Measurements from ENCODE around the gene ZNHIT6.
"Not testable (repeated sequence)": the region's sequence is repeated elsewhere in the genome, so short reads cannot be mapped to it uniquely, and the experiment has no call there.

ZNHIT6 gene

DNA sequence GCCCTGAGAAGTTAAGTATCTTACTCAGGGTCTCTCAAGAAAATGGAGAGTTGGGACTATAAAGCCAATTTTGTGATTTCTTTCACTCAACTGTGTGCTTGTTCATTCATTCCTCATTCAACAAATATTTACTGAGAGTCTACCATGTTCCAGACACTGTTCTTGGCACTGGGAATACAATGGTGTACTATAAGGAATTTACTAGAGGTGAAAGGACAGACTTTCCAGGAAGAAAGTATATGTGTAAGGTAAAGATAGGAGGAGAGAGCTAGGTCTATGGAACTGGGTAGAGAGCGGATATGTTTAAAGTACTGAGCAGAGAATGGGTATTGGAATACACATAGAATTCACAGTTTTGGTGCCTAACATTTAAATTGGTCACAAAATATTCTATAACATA, 42.3 kb downstream of the ZNHIT6 start:
- no peak for DNase-seq

DNA sequence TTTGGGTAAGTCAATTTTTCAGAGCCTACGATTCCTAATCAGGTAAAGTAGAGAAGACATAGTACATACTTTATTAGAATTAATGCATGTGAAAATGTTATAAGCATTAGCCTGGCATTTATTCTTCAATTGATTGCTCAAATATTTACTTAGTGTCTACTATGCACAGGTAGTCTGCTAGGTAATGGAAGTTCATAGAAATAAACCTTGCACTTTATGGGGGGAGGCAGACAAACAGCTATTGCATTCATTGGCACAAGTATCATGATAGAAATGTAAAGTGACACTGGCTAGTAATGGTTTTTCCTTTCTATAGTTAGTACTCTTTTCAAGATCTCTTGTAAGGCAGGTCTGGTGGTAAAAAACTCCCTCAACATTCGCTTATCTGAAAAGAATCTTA, 44.9 kb downstream of the ZNHIT6 start:
- DNase-seq: no peak

DNA sequence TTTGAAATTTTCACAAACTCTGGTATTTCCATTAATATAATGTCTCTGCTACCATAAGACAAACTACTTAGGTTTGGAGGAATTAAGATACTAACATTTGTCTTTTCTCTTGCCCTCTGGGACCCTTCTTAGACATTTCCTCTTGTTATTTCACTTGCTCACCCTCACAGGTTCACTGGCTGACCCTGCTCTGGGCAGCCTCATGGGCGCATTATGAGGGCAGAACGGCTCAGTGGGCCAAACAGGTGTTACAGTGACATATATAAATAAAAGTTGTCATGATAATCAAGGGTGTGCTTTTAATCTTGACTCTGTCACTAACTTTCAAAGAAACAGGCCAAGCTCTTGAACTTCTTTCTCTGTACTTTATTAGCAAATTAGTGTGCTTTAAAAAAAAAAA, 46.5 kb downstream of the ZNHIT6 start:
- DNase-seq: no peak

DNA sequence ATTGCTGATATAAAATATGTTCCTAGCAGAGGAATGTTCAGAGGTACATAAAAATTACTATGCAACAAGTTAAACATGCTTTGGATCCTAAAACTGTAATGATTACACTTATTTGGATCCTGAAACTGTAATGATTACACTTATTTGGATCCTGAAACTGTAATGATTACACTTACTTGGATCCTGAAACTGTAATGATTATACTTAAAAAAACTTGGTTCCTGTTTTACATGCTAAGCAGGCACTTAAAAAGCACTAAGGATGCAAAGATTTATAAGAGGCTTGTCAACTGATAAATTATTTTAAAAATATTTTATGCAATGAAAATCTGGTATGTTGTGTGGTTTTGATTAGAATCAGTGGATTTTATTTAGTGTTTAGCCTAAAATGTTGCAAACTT, 47.7 kb downstream of the ZNHIT6 start:
- no peak for DNase-seq

DNA sequence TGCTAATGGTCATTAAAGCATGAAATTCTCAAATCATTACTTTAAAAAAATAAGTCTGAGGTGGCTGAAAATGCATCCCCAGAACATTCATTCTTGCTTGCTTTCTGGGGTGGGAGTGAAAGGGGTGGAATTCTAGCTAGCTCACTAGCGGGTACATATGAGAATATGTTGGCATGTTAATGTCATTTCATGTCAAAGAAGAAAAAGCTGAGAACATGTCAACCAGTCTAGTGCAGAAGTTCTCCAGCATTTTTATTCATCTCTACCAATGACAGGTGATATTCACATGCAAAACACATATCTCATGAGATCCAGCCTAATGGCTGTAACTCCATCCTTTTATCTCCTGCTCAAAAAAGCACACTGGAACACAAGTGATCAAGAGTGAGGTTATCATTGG, 49.1 kb downstream of the ZNHIT6 start:
- DNase-seq: no peak

DNA sequence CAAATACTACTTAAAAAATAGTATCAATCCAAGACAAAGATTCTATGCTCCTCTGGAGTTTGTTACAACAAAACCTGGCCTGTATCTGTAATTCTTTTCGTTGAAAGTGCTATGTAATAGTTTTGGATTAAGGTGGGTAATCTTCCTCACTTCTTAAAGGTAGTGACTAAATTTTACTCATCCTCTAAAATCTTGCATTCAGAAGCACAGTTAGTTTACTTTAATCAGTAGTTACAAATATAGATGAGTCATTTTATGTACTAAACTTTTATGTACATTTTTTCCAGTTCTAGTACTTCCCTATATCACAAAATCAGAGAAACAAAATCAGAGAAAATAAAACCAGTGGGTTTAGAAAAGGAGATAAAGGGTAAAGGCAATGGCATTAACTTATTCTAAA, 51.3 kb downstream of the ZNHIT6 start:
- no peak for DNase-seq

DNA sequence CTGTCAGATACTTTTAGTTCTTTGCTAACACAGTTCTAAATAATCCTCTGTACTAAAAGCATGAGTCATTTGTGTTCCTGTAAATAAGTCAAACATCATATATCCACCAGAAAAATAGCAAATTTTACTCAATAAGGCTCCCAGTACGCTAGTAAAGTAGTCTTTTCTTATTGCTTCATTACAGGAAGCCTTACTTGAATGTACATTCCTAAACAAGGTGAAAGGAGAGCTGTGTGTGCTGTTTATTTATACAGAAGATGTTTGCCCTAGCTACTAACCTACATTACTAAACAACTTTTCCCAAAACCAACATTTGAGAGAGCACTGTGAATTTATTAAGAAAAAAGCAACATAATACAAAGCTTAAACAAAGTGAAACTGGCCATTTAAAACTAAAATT, 52.0 kb downstream of the ZNHIT6 start:
- DNase-seq: no peak

DNA sequence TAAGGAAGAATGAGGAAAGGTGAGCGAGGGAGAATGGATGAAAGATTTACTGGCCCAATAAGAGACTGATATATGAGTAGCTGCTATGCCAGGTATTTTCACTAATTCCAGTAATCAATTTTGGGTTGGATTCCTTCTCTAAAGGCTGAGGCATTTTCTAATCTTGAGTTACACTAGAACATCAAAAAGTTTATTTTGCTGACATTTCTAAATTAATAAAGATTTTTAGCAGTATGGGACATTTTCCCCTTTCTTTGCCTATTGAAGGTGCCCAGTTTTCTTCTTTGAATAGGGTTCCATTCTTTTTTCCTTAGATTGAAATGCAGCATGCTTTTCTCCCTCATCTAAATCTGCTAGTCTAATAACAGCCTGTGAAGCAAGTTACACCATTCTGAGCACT, 52.9 kb downstream of the ZNHIT6 start:
- DNase-seq: no peak

DNA sequence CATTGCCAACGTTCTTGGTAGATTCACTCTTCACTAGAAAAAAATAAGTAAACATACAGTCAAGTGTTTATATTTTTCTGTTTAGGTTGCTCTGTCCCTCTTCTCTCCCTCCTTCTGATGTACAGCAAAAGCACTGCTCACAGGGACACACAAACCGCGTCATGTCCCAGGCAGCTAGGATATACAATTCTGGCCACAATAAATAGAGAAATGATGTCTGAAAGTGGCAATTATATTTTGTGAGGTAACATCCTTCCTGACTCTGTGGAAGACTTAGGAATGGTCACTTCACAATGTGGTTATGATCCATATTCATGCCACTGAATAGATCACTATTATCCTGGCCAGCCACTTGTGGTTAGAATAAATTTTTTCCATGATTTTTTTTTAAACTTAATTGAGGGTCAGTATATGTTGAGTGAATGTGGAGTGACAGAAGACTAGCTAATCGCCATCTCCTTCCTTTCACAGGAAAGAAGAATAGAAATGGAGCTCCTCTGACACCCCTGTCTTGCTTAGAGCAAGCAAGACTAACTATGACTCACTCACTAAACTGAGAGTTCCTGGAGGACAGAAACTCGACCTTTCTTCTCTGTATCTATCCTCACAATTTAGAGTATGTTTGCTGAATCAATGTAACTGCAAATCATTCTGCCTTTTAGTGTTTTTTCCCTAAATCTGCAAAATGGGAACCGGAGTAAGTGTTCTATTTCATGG, 54.0 kb downstream of the ZNHIT6 start:
- DNase-seq: no peak

DNA sequence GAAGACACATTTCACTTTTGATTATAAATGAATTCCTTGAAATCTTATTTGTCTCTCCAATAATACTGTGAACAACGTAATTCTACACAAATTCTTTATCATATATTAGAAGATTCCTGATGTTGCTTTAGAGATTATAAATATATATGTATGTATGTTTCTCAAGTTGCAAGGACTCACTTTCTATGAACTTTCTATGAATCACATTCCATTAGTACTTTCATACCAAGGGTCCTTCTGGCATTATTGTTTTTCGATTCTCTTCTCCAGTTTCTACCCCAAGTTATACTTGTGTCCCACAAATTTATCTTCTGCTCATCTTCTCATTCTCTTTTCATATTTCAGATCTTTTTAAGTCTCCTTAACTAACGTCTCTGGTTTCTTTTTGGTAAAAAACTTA, 55.9 kb downstream of the ZNHIT6 start:
- no peak for DNase-seq

DNA sequence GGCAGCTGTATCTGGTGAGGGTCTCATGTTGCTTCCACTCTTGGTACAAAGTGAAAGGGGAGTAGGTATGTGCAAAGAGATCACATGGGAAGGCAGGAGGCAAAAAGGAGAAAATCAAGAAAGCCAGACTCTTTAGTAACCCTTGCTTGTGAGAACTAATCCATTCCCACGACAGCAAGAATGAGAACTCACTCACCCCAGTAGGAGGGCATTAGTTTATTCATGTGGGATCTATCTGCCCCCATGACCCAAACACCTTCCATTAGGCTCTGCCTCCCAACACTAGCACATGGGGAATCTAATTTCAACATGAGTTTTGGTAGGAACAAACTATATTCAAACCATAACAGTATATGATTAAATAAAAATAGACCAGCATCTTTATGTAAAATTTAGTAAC, 57.6 kb downstream of the ZNHIT6 start:
- DNase-seq: no peak

DNA sequence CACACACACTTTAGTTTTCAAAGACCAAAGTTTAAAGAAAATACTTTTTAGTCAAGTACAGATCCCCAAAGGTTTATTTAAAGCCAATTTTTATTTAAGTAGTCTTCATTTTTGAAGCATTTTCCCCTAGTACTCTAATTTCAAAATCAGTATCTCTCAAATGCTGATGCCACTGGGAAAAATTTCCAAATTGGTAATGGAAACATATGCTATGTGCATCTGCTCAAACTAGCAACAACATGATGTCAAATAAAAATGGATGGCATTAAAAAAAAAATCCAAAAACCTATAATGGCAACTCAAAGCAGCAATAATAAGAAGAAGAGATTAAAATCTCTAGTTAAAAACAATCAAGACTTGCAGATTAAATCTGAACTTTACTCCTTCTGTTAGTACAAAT, 58.6 kb downstream of the ZNHIT6 start:
- DNase-seq: no peak

DNA sequence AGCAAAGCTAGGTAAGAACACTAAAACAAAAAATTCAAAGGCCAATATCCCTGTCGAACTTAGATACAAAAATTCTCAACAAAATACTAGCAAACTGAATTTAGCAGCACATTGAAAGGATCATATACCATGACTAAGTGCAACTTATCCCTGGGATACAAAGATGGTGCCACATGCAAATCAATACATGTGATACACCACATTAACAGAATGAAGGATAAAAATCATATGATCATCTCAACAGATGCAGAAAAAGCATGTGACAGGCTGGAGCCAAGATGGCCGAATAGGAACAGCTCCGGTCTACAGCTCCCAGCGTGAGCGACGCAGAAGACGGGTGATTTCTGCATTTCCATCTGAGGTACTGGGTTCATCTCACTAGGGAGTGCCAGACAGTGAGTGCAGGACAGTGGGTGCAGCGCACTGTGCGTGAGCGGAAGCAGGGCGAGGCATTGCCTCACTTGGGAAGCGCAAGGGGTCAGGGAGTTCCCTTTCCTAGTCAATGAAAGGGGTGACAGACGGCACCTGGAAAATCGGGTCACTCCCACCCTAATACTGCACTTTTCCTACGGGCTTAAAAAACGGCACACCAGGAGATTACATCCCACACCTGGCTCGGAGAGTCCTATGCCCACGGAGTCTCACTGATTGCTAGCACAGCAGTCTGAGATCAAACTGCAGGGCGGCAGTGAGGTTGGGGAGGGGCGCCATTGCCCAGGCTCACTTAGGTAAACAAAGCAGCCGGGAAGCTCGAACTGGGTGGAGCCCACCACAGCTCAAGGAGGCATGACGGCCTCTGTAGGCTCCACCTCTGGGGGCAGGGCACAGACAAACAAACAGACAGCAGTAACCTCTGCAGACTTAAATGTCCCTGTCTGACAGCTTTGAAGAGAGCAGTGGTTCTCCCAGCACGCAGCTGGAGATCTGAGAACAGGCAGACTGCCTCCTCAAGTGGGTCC, 66.4 kb downstream of the ZNHIT6 start:
- not testable (repeated sequence) for DNase-seq

DNA sequence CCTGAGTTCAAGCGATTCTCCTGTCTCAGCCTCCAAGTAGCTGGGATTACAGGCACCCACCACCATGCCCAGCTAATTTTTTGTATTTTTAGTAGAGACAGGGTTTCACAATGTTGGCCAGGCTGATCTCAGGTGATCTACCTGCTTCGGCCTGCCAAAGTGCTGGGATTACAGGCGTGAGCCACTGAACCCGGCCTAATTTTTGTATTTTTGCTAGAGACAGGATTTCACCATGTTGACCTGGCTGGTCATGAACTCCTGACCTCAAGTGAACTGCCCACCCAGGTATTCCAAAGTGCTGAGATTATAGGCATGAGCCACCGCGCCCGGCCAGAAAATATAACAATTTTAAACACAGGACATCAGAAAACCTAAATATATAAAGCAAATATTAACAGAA, 68.3 kb downstream of the ZNHIT6 start:
- DNase-seq: not testable (repeated sequence)

DNA sequence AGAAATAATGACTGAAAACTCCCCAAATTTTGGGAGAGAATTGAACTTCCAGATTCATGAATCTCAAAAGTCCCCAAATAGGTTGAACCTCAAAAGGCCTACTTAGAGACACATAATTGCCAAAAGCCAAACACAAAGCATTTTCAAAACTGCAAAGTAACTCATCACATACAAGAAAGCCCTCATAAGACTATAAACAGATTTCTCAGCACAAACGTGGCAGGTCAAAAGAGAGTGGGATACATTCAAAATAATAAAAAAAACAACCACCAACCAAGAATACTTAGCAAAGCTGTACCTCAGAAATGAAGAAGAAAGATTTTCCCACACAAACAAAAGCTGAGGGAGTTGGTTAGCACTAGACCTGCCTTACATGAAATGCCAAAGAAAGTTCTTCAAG, 69.8 kb downstream of the ZNHIT6 start:
- no peak for DNase-seq

DNA sequence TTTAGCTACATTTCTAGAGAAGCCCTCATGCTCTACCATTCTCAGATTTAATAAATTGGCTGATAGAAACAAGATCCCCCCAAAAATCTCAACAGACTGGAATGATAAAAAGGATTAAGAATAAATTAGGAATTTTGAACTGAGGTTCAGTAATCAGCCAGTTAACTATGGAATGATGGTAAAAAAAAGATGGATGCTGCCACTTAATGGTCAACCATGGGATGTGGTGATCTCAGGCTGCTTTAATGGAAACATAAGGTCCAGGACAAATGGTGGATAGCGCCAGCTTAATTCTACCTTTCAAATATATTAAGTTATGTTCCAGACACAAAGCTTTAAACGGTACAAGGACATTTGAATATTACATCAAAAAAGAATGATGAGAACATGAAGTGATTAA, 77.7 kb downstream of the ZNHIT6 start:
- no peak for DNase-seq

DNA sequence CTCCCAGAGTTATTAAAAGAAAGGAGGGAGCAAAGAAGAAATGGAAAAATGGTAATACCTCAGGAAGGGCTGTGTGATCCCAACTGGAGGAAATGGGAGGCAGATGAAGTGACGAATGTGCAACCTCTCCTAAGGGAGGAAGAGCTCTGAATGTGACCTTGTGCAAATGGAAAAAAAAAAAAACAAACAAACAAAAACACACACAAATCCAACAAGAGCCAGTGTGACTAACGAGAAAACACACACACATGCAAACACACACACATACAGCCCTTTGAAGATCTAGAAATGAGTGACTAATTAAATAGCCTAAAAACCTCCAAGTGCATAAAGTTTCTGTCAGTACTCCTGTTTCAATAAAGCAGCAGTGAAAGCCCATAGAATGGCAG, 78.7 kb downstream of the ZNHIT6 start:
- DNase-seq: no peak

DNA sequence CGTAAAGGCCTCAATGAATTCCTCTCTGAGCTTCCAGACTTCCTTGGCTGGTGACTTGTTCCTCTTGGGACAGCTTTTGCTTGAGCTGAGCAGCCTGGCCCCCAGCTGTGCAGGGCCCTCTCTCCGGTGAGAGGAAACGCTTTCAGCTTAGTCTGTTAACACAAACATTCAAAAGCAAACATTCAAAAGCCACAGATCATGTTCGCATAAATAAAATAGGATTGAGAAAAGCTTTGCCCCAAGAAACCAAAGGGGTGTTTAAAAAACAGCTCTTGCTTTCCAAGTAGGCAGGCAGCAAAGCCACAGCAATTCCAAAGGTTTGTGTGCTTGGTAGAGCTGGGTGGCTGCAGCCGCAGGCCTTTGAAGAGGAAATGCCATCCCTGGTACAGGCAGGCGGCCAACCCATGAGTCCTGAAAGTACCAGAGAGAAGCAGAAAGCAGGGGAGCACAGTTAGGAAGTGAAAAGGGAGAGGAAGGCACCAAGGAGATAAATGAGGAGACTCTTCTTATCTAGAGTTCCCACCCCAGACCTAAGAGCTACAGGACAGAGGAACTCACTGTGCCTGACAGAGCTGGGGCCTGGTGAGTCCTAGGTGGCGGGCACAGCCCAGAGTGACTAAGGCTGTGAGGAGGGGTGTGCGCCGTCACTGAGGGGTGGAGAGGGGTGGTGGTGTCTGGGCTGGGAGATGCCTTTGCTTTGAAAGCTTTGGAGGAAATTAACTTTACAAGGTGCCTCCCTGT, 79.3 kb downstream of the ZNHIT6 start:
- no peak for DNase-seq

DNA sequence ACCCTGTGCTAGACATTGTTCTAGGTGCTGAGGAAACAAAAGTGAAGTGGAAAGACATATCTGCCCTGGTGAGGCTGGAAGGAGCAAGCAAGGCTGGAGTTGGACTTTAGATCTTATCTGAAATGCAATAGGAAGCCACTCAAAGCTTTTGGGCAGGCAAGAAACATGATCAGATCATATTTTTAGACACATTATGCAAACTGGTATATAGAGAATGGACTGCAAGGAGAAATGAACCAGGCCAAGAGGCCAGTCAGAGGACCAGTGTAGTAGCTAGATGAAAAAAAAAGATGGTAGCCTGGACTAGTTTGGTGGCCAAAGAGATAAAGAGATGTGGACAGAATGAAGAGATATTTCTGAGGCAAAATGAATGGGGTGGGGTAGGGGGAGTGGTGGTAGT, 81.4 kb downstream of the ZNHIT6 start:
- DNase-seq: no peak

DNA sequence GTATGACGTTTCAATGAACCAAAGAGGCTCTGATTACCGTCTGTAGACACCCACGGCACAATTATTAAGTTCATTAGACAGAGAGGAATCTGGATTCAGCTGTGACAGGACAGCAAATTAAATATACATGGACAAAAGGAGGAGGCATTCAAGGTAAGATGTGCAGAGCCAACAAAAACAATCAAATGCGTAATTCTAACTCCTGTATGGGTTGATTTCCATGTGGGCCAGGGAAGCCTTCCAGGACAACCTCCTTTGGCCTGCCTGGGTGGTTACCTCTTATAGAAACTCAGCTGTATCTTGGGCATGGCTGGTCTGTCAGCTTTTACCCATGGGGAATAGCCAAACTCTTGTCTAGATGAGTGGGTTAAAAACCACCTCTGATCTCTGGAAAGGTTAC, 83.9 kb downstream of the ZNHIT6 start:
- no peak for DNase-seq

DNA sequence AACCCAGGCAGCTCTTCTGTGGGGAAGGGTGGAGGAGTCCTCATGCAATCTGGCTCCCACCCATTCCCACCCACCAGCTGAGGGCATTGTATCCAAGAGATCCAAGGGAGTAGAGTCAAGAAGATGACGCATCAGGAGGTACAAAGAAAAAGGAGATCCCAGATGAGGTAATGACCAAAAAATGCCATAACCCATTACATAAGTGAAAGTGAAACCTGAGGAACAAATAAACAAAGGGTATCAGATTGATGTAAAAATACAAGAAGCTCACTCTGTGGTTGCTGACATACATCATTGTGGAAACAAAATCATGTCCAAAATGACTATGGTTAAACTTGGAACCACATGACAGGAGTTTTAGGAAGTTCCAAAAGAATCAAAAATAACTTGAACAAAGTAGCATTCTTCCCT, 85.2 kb downstream of the ZNHIT6 start:
- no peak for DNase-seq

DNA sequence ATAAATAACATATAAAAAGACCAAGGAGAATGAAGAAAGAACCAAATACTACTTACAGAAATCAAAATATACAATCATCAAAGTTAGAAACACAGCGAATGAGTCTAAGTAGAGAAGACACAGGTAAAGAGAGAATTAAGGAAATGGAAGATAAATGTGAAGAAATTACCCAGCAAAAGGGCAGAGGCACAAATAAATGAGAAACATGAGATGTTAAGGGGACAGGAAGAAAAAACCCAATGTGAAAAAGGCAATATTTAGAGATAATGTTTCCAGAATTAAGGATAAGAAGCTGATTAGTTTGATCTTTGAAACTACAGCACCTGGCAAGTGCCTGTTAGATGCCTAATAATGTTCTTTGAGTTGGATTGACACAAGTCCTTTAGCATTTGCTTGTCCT, 86.8 kb downstream of the ZNHIT6 start:
- DNase-seq: no peak

DNA sequence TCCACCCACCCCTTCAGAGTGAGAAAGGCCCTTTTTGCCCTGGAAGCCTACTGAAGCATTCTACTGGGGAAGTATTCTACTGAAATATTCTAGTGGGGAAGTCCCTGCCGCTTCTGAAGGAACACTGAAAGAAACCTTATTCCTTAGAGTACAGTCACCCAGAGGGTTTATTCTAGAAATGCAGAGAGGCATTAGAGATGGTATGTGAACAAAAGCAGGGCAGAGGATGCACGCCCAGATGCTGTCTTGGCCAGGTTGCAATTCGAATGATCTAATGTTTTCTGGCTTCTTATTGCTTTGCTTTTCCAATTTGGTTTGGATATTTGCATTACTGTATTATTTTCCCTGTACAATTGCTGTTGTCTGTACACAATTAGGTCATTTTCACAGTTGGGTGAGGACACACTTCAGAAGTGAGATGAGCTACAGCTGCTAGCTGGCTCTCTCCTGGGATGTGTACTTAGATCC, 90.6 kb downstream of the ZNHIT6 start:
- no peak for DNase-seq

DNA sequence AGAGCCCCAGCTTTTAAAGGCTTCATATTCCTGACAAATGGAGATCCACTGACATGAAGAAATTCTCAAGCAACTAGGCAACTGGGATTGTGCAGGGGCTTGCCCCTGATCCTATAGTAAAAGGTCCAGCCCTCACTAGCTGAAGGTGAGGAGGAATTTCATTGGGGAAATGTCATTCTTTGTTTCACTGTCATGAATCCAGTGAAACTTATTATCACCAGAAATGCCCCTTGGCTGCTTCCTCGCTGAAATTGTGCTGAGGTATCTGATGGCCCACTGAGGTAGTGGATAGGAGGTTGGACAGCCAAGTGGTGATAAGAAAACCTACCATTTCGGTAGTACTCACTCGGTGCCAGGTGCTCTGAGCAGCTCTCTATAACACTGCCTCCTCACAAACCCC, 91.5 kb downstream of the ZNHIT6 start:
- no peak for DNase-seq

Data from activated CD4-positive, alpha-beta T cell treated with anti-CD3 and anti-CD28 coated beads, Interleukin-2, amount 50 U/mL, for 48 hours (primary cell).